ENCODE results near the gene NLN. TPM values are rescaled to one million over a fixed set of nuclear protein-coding genes. Genes with fewer than 3 reads are reported as not detected.

The NLN gene
- total RNA-seq, 2 experiments from 2014 or later = 1.4 to 2.5 TPM

DNA sequence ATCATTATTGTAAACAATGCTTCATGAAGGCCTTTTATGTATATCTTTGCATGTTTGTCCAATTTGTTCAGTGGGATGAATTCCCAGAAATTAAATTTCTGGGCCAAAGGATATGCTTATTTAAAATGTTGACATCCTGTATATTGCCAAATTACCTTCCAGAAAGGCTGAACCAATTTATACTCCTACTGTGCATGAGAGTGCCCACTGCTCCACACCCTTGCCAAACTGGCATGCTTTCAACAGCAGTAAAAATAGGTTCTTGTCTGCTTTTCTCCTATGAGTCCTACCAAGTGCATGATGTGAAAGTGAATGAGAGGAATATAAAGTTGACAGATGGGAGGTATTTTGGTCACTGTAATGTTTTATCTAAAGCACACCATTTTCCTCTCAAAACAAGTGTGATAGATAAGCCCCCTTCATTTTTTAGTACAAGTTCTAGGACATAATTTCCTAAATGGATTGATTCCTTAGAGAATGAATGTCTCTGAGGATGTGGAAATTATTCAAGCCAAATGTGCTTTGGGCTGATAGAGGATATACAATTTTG lies 133.8 kb downstream of the NLN start:
- Histone ChIP-seq H3K27me3 (ENCODE audit: control insufficient read depth in 1 of 2, insufficient read depth in 2 of 2, low read length in 2 of 2) (no peaks in the 10 kb centered on the region), H3K4me3 (ENCODE audit: low read length) (no peak overlapping the region), H3K27ac (ENCODE audit: low read depth in 1 of 2, low read length in 2 of 2) (no peak overlapping the region), H3K4me1 (ENCODE audit: insufficient read depth, low read length) (no peaks in the 10 kb centered on the region), H3K9me3 (ENCODE audit: control insufficient read depth in 1 of 2, insufficient read depth in 1 of 2, low read length in 2 of 2) (peaks cover 0 to 7% of the 10 kb centered on the region in 2 experiments), H3K36me3 (ENCODE audit: insufficient read depth, low read length) (no peaks in the 10 kb centered on the region)
- CTCF ChIA-PET = no interaction called here
- intact Hi-C loops (cut with DNase I, micrococcal nuclease) = no loop called here
- TF ChIP-seq, protein P1, sequence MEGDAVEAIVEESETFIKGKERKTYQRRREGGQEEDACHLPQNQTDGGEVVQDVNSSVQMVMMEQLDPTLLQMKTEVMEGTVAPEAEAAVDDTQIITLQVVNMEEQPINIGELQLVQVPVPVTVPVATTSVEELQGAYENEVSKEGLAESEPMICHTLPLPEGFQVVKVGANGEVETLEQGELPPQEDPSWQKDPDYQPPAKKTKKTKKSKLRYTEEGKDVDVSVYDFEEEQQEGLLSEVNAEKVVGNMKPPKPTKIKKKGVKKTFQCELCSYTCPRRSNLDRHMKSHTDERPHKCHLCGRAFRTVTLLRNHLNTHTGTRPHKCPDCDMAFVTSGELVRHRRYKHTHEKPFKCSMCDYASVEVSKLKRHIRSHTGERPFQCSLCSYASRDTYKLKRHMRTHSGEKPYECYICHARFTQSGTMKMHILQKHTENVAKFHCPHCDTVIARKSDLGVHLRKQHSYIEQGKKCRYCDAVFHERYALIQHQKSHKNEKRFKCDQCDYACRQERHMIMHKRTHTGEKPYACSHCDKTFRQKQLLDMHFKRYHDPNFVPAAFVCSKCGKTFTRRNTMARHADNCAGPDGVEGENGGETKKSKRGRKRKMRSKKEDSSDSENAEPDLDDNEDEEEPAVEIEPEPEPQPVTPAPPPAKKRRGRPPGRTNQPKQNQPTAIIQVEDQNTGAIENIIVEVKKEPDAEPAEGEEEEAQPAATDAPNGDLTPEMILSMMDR (IDR thresholded peaks at IDR 0.05) = no peak
- peaks cover 2% of the 10 kb centered on the region for H3K9me3 Mint-ChIP-seq
- H3K36me3 Mint-ChIP-seq (ENCODE audit: low read depth) = no peaks in the 10 kb centered on the region
- H3K27ac Mint-ChIP-seq = no peak overlapping the region
- no peaks in the 10 kb centered on the region for H3K4me1 Mint-ChIP-seq (ENCODE audit: low read depth)
- no peaks in the 10 kb centered on the region for H3K27me3 Mint-ChIP-seq
- H3K4me3 Mint-ChIP-seq = no peak overlapping the region
- DNase-seq (no peak), ATAC-seq (ENCODE audit: poor library complexity) (no peak)
- POLR2A ChIA-PET = interaction anchor here (0.6 kb wide), 1 partner anchor 15 kb away, joined by 3 read pairs; no protein-coding TSS in a partner anchor

DNA sequence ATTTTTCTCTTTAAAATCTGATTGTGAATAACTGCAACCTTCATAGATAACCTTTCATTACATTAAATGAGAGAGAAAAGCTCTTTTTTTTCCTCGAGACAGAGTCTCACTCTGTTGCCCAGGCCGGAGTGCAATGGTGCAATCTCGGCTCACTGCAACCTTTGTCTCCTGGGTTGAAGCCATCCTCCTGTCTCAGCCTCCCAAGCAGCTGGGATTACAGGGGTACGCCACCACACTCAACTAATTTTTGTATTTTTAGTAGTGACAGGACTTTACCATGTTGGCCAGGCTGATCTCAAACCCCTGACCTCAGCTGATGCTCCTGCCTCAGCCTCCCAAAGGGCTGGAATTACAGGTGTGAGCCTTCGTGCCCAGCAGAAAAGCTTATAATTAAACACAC lies 134.5 kb downstream of the NLN start:
- no peak overlapping the region for H3K4me3 ChIP-seq (ENCODE audit: low read length)
- Mint-ChIP-seq H3K4me1 (ENCODE audit: low read depth) (no peaks in the 10 kb centered on the region), H3K4me3 (no peak overlapping the region), H3K27me3 (no peaks in the 10 kb centered on the region), H3K9me3 (peaks cover 1% of the 10 kb centered on the region), H3K36me3 (ENCODE audit: low read depth) (no peaks in the 10 kb centered on the region), H3K27ac (no peak overlapping the region)
- POLR2A ChIA-PET = interaction anchor here (0.6 kb wide), 1 partner anchor 15 kb away, joined by 3 read pairs; no protein-coding TSS in a partner anchor
- DNase-seq = no peak
- H3K27me3 ChIP-seq (ENCODE audit: control insufficient read depth in 1 of 2, insufficient read depth in 2 of 2, low read length in 2 of 2) = no peaks in the 10 kb centered on the region
- no peak overlapping the region for H3K27ac ChIP-seq (ENCODE audit: low read depth in 1 of 2, low read length in 2 of 2)
- no peaks in the 10 kb centered on the region for H3K36me3 ChIP-seq (ENCODE audit: insufficient read depth, low read length)
- peaks cover 0 to 7% of the 10 kb centered on the region in 2 experiments for H3K9me3 ChIP-seq (ENCODE audit: control insufficient read depth in 1 of 2, insufficient read depth in 1 of 2, low read length in 2 of 2)
- intact Hi-C loops (cut with DNase I, micrococcal nuclease) = no loop called here
- ATAC-seq (ENCODE audit: poor library complexity) = no peak
- no peaks in the 10 kb centered on the region for H3K4me1 ChIP-seq (ENCODE audit: insufficient read depth, low read length)
- CTCF ChIA-PET = interaction anchor here (0.9 kb wide), 1 partner anchor 95 kb away, joined by 3 read pairs; no protein-coding TSS in a partner anchor
- TF ChIP-seq, protein P1 (IDR thresholded peaks at IDR 0.05) = no peak

DNA sequence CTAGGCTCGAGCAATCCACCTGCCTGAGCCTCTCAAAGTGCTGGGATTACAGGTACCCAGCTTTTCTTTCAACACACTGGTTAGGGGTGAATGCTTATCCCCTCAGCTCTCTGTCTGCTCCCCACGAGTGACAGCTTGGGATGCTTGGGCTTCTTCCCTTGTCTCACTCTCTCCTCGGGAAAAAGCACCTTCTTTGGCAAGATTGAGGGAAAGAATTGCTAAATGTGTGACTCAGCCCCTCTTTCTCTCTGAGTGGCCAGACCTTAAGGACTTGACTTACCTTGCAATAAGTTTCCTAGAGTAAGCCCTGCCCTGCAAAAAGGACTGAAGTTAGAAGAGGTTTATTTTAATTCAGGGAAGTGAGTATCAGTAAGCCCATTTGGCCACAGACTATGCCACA lies 136.3 kb downstream of the NLN start:
- TF ChIP-seq, protein P1 (IDR thresholded peaks at IDR 0.05) = no peak
- Mint-ChIP-seq H3K27me3 (no peaks in the 10 kb centered on the region), H3K36me3 (ENCODE audit: low read depth) (no peaks in the 10 kb centered on the region), H3K27ac (no peak overlapping the region), H3K9me3 (no peaks in the 10 kb centered on the region), H3K4me3 (no peak overlapping the region), H3K4me1 (ENCODE audit: low read depth) (peaks cover 5% of the 10 kb centered on the region)
- CTCF ChIA-PET = no interaction called here
- H3K36me3 ChIP-seq (ENCODE audit: insufficient read depth, low read length) = no peaks in the 10 kb centered on the region
- POLR2A ChIA-PET = interaction anchor here (3.2 kb wide), 1 partner anchor 67 kb away, joined by 8 read pairs; no protein-coding TSS in a partner anchor
- no peak overlapping the region for H3K27ac ChIP-seq (ENCODE audit: low read depth in 1 of 2, low read length in 2 of 2)
- H3K4me1 ChIP-seq (ENCODE audit: insufficient read depth, low read length) = no peaks in the 10 kb centered on the region
- DNase-seq = no peak
- H3K27me3 ChIP-seq (ENCODE audit: control insufficient read depth in 1 of 2, insufficient read depth in 2 of 2, low read length in 2 of 2) = no peaks in the 10 kb centered on the region
- ATAC-seq (ENCODE audit: poor library complexity) = no peak
- intact Hi-C loops (cut with DNase I, micrococcal nuclease) = no loop called here
- no peaks in the 10 kb centered on the region for H3K9me3 ChIP-seq (ENCODE audit: control insufficient read depth in 1 of 2, insufficient read depth in 1 of 2, low read length in 2 of 2)
- H3K4me3 ChIP-seq (ENCODE audit: low read length) = no peak overlapping the region

All from CD4-positive, alpha-beta T cell (primary cell).